SK-N-SH treated with all-trans-retinoic acid at 6 μM for 48 hours (cell line): ENCODE data around the gene IVNS1ABP.

ENCODE experiments used
- ATAC-seq: fragments of 200-7000 bp; cut with Tn5 transposase; 3 replicates; pipeline ENCODE4 v1.9.1; 2020; ENCODE audit warnings: mild to moderate bottlenecking, moderate library complexity
- BACH2 ChIP-seq: fragments of 250-450 bp; sonication (Bioruptor Pico); IDR thresholded peaks from 2 replicates; pipeline ENCODE4 v1.9.0; 2021; ENCODE audit warnings: mild to moderate bottlenecking, borderline replicate concordance
- CSDC2 ChIP-seq: fragments of 250-450 bp; sonication (Bioruptor Pico); IDR thresholded peaks from 2 replicates; pipeline ENCODE4 v1.5.0; 2020; ENCODE audit warnings: mild to moderate bottlenecking, moderate library complexity
- ESRRG ChIP-seq: fragments of 250-450 bp; sonication (Bioruptor Pico); IDR thresholded peaks from 2 replicates; pipeline ENCODE4 v1.6.1; 2021; ENCODE audit warnings: mild to moderate bottlenecking
- GLIS3 ChIP-seq: fragments of 250-450 bp; sonication (Bioruptor Pico); IDR thresholded peaks from 2 replicates; pipeline ENCODE4 v1.5.0; 2020; ENCODE audit warnings: mild to moderate bottlenecking, moderate library complexity
- RARB ChIP-seq: fragments of 250-450 bp; sonication (Bioruptor Pico); IDR thresholded peaks from 2 replicates; pipeline ENCODE4 v1.8.0; 2021; ENCODE audit warnings: mild to moderate bottlenecking, moderate library complexity
- SNAI2 ChIP-seq: fragments of 250-450 bp; sonication (Bioruptor Pico); IDR thresholded peaks from 2 replicates; pipeline ENCODE4 v1.5.0; 2020; ENCODE audit warnings: mild to moderate bottlenecking, moderate library complexity
- TCF4 ChIP-seq: fragments of 250-450 bp; sonication (Bioruptor Pico); IDR thresholded peaks from 2 replicates; pipeline ENCODE4 v1.8.0; 2021; ENCODE audit warnings: mild to moderate bottlenecking, moderate library complexity, borderline replicate concordance
- TOX ChIP-seq: fragments of 250-450 bp; sonication (Bioruptor Pico); IDR thresholded peaks from 2 replicates; pipeline ENCODE4 v1.8.0; 2021; ENCODE audit warnings: mild to moderate bottlenecking, moderate library complexity, borderline replicate concordance
- ZC3H10 ChIP-seq: fragments of 250-450 bp; sonication (Bioruptor Pico); IDR thresholded peaks from 2 replicates; pipeline ENCODE4 v1.5.1; 2021; ENCODE audit warnings: mild to moderate bottlenecking, moderate library complexity
- ZFP3 ChIP-seq: fragments of 250-450 bp; sonication (Bioruptor Pico); IDR thresholded peaks from 2 replicates; pipeline ENCODE4 v1.5.0; 2020; ENCODE audit warnings: mild to moderate bottlenecking, moderate library complexity
- ZFP30 ChIP-seq: fragments of 450-650 bp; formaldehyde crosslinking; IDR thresholded peaks from 2 replicates; pipeline ENCODE4 v1.5.0; 2022; ENCODE audit warnings: mild to moderate bottlenecking, moderate library complexity
- ZNF70 ChIP-seq: fragments of 450-650 bp; formaldehyde crosslinking; IDR thresholded peaks from 2 replicates; pipeline ENCODE4 v1.5.0; 2020; ENCODE audit warnings: mild to moderate bottlenecking, moderate library complexity
- ZNF8 ChIP-seq: fragments of 450-650 bp; formaldehyde crosslinking; IDR thresholded peaks from 2 replicates; pipeline ENCODE4 v1.5.0; 2020; ENCODE audit warnings: mild to moderate bottlenecking, moderate library complexity
- TF ChIP-seq, protein P1 (sequence below): fragments of 250-450 bp; sonication (Bioruptor Pico); IDR thresholded peaks from 2 replicates; pipeline ENCODE4 v1.5.0; 2020; ENCODE audit warnings: mild to moderate bottlenecking, moderate library complexity
- TF ChIP-seq, protein P2 (sequence below): fragments of 250-450 bp; sonication (Bioruptor Pico); IDR thresholded peaks from 2 replicates; pipeline ENCODE4 v1.5.1; 2020; ENCODE audit warnings: low read depth, mild to moderate bottlenecking, moderate library complexity
- TF ChIP-seq, protein P3 (sequence below): fragments of 250-450 bp; sonication (Bioruptor Pico); IDR thresholded peaks from 2 replicates; pipeline ENCODE4 v1.5.1; 2021; ENCODE audit warnings: mild to moderate bottlenecking, moderate library complexity
- TF ChIP-seq, protein P4 (sequence below): fragments of 250-450 bp; sonication (Bioruptor Pico); IDR thresholded peaks from 2 replicates; pipeline ENCODE4 v1.8.0; 2020; ENCODE audit warnings: mild to moderate bottlenecking, moderate library complexity, borderline replicate concordance

Gene IVNS1ABP

DNA sequence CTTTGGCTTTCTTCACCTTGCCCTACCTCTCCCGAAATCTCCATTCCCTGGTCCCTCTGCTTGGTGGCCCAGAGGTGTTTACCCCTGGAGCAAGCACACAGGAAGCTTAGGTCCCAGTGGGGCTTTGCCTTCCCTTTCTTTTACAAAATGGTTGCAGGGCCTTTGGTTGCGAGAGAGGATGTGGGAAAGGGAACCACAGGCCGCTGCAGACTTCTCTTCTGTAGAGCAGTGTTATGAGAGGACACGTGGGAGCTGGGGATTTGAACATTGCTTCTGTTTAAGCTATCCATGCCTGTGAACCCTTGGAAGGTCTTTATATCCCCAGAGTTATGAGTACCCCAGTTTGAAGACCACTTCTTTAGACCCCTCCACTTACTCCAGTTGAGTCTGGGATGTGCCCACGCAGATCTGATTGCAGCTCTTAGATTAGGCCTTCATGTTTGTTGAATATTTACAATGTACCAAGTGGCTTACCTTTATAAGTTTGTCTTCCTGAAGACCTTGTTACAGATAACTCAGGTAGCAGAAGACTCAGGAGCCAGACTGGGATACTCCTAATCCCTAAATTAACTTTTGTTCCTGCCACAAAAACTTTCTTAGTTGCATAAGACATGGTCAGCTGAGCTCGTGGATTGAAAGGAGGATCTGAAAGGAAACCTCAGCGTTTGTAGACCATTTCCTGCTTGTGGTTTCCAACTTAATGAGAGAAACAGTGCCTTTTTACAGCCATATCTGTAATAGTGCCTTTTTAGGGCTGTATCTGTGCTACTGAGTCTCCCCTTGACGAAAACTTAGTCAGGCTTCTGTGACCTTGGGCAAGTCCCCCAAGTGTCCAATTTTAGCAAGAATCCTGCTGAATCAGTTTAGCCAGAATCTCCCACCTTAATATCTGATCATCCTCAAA lies 21.9 kb upstream of the IVNS1ABP start (continued):
- TF ChIP-seq, protein P1, sequence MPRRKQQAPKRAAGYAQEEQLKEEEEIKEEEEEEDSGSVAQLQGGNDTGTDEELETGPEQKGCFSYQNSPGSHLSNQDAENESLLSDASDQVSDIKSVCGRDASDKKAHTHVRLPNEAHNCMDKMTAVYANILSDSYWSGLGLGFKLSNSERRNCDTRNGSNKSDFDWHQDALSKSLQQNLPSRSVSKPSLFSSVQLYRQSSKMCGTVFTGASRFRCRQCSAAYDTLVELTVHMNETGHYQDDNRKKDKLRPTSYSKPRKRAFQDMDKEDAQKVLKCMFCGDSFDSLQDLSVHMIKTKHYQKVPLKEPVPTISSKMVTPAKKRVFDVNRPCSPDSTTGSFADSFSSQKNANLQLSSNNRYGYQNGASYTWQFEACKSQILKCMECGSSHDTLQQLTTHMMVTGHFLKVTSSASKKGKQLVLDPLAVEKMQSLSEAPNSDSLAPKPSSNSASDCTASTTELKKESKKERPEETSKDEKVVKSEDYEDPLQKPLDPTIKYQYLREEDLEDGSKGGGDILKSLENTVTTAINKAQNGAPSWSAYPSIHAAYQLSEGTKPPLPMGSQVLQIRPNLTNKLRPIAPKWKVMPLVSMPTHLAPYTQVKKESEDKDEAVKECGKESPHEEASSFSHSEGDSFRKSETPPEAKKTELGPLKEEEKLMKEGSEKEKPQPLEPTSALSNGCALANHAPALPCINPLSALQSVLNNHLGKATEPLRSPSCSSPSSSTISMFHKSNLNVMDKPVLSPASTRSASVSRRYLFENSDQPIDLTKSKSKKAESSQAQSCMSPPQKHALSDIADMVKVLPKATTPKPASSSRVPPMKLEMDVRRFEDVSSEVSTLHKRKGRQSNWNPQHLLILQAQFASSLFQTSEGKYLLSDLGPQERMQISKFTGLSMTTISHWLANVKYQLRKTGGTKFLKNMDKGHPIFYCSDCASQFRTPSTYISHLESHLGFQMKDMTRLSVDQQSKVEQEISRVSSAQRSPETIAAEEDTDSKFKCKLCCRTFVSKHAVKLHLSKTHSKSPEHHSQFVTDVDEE (CRISPR knock-in tag): no peak
- no peak for TF ChIP-seq BACH2 (CRISPR knock-in tag)

DNA sequence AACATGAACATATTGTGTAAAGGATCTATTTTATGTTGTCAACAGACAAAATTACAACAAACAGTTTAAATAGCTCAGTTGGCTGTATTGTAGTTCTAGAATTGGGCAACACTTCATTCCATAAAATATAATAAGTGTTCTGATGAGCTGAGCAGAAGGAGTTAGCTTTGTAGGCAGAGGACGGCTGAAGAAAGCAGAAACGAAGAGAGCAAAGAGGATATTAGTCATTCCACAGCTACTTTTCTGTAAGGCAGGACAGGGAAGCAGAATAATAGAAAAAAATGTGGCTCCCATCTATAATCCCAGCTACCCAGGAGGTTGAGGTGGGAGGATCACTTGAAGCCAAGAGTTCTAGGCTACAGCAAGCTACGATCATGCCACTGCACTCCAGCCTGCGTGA lies 20.2 kb upstream of the IVNS1ABP start:
- no peak for TF ChIP-seq ZNF70 (CRISPR knock-in tag)
- TF ChIP-seq GLIS3 (CRISPR knock-in tag): no peak
- TF ChIP-seq TCF4 (CRISPR knock-in tag): no peak
- TF ChIP-seq, protein P2, sequence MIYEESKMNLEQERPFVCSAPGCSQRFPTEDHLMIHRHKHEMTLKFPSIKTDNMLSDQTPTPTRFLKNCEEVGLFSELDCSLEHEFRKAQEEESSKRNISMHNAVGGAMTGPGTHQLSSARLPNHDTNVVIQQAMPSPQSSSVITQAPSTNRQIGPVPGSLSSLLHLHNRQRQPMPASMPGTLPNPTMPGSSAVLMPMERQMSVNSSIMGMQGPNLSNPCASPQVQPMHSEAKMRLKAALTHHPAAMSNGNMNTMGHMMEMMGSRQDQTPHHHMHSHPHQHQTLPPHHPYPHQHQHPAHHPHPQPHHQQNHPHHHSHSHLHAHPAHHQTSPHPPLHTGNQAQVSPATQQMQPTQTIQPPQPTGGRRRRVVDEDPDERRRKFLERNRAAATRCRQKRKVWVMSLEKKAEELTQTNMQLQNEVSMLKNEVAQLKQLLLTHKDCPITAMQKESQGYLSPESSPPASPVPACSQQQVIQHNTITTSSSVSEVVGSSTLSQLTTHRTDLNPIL (CRISPR knock-in tag): no peak
- no peak for TF ChIP-seq ESRRG (CRISPR knock-in tag)
- no peak for TF ChIP-seq CSDC2 (CRISPR knock-in tag)
- TF ChIP-seq ZC3H10 (CRISPR knock-in tag): no peak
- no peak for TF ChIP-seq ZNF8 (CRISPR knock-in tag)
- ATAC-seq: no peak

DNA sequence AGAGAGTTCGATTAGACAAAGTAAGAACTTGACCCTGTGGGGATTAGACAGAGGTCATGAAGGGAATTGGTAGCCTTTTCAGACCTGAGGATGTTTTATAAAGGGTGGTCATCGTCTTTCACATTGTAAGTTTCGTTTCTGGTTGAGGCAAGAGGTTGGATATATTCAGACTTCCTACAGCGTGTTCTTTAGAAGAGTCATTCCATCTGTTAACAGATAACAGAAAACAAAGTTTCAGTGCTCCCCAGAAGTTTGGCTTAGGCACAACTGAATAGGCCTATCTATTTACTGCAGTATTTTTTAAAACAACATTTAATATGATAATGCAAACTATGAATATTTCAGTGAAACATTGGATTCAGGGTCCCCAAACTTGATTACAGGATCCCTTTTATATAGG lies 17.1 kb upstream of the IVNS1ABP start:
- TF ChIP-seq GLIS3 (CRISPR knock-in tag) (no peak), RARB (no peak), ZNF8 (CRISPR knock-in tag) (no peak), ZFP3 (CRISPR knock-in tag) (no peak), ESRRG (CRISPR knock-in tag) (no peak), ZFP30 (CRISPR knock-in tag) (no peak)
- TF ChIP-seq, protein P3, sequence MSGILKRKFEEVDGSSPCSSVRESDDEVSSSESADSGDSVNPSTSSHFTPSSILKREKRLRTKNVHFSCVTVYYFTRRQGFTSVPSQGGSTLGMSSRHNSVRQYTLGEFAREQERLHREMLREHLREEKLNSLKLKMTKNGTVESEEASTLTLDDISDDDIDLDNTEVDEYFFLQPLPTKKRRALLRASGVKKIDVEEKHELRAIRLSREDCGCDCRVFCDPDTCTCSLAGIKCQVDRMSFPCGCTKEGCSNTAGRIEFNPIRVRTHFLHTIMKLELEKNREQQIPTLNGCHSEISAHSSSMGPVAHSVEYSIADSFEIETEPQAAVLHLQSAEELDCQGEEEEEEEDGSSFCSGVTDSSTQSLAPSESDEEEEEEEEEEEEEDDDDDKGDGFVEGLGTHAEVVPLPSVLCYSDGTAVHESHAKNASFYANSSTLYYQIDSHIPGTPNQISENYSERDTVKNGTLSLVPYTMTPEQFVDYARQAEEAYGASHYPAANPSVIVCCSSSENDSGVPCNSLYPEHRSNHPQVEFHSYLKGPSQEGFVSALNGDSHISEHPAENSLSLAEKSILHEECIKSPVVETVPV: no peak
- ATAC-seq: no peak

DNA sequence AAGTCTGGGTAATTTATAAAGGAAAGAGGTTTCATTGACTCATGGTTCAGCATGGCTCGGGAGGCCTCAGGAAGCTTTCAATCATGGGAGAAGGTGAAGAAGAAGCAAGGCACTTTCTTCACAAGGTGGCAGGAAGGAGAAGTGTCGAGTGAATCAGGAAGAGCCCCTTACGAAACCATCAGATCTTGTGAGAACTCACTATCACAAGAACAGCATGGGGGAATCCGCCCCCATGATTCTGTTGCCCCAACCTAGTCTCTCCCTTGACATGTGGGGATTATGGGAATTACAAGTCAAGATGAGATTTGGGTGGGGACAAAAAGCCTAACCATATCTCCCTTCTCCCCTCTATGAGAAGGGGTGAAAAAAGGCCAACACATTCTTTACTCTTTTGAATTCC lies 11.2 kb upstream of the IVNS1ABP start:
- TF ChIP-seq, protein P3: no peak
- TF ChIP-seq, protein P4, sequence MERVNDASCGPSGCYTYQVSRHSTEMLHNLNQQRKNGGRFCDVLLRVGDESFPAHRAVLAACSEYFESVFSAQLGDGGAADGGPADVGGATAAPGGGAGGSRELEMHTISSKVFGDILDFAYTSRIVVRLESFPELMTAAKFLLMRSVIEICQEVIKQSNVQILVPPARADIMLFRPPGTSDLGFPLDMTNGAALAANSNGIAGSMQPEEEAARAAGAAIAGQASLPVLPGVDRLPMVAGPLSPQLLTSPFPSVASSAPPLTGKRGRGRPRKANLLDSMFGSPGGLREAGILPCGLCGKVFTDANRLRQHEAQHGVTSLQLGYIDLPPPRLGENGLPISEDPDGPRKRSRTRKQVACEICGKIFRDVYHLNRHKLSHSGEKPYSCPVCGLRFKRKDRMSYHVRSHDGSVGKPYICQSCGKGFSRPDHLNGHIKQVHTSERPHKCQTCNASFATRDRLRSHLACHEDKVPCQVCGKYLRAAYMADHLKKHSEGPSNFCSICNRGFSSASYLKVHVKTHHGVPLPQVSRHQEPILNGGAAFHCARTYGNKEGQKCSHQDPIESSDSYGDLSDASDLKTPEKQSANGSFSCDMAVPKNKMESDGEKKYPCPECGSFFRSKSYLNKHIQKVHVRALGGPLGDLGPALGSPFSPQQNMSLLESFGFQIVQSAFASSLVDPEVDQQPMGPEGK (CRISPR knock-in tag): no peak
- TF ChIP-seq RARB (no peak), SNAI2 (CRISPR knock-in tag) (no peak), TOX (CRISPR knock-in tag) (no peak)
- TF ChIP-seq, protein P2 (CRISPR knock-in tag): no peak
- ATAC-seq: no peak
